ENCODE measurements around the gene LENG1. TPM values are rescaled to one million over a fixed set of nuclear protein-coding genes. Genes with fewer than 3 reads are reported as not detected.
"Not testable (repeated sequence)": the region's sequence is repeated elsewhere in the genome, so short reads cannot be mapped to it uniquely, and the experiment has no call there.

Gene LENG1
- total RNA-seq (1 to 10 TPM; 5.3 to 7.6 (median 7.0) TPM), polyA plus RNA-seq (11.0 TPM)
- long read RNA-seq, donor 1, transcript LENG1-201 (4 exons, 1,542 nt), result major isoform, 11 of 12 reads
- long read RNA-seq, donor 1, partial matches to known transcripts, result 1 of 12 reads
- long read RNA-seq, donor 1, other reads (novel, unspliced or antisense), result 0 of 12 reads
- long read RNA-seq, donor 2, partial matches to known transcripts, result 0 of 4 reads
- long read RNA-seq, donor 2, other reads (novel, unspliced or antisense), result 0 of 4 reads
- long read RNA-seq, donor 3, transcript LENG1-201 (4 exons, 1,542 nt), result major isoform, 5 of 6 reads
- long read RNA-seq, donor 3, partial matches to known transcripts, result 1 of 6 reads
- long read RNA-seq, donor 3, other reads (novel, unspliced or antisense), result 0 of 6 reads
- long read RNA-seq, donor 4, transcript LENG1-201 (4 exons, 1,542 nt), result major isoform, 8 of 8 reads
- long read RNA-seq, donor 4, partial matches to known transcripts, result 0 of 8 reads
- long read RNA-seq, donor 4, other reads (novel, unspliced or antisense), result 0 of 8 reads

DNA sequence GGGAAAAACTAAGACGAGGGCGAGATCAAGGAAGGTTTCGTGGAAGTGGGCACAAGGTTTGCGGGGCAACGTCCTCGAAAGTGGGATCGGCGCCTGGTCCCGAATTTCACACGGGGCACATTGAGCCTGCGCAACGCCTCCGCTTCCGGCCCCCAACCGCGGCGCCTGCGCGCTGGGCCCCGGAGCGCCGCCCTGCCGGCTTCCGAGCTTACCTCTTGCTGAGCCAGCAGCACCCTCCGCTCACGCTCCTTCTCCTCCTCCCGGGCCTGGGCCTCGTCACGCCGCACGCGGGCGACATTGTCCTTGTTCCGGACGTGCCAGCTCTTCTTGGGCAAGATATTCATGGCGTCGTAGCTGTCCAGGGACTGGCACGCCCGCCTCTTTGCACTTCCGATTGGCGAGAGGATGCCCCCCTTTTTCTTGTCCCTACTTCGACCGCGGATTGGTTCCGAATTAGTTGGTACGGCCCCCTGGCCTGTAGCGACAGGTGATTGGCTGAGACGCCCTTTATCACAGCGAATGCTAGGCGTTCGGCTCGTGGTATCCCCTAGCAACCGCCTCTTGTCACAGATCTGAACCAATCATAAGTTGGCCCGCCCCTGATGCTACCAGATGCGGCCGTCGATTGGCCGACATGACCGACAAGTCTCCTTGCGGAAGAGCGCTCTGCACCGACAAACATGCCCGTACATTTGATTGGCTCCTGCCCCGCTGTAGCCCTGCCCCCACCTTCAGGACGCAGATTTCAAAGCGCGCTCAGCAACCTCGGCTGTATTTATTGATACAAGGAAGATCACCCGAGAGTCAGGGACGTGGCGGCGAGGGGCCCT is at the start of gene LENG1:
Gene LENG1 (minus strand): TSS at position 370 of the 830 bp plus-strand sequence. CDS start 26 bp downstream, at position 344.
- intact Hi-C loops (cut with DNase I), result loop anchor here in 1 of 4 donors (10.0 kb wide), 1 partner anchor 75 kb away; no protein-coding TSS in a partner anchor
- no peaks in the 10 kb centered on the region for H3K9me3 ChIP-seq (ENCODE audit: control insufficient read depth, low read length)
- peak within 1 kb of the TSS; percentile 97 for H3K27ac ChIP-seq (ENCODE audit: low read length)
- H3K4me3 ChIP-seq (ENCODE audit: low read length), result peak within 1 kb of the TSS; percentile 56
- no peaks in the 10 kb centered on the region for H3K27me3 ChIP-seq (ENCODE audit: control insufficient read depth, insufficient read depth)
- peaks cover 8% of the 10 kb centered on the region for H3K4me1 ChIP-seq (ENCODE audit: control insufficient read depth, insufficient read depth, low read length)
- under 1% methylated on average over 72 of the region's 72 CpGs for WGBS
- ATAC-seq (peak; percentile 96), DNase-seq (peak; percentile 99 to 100 (median 100))

DNA sequence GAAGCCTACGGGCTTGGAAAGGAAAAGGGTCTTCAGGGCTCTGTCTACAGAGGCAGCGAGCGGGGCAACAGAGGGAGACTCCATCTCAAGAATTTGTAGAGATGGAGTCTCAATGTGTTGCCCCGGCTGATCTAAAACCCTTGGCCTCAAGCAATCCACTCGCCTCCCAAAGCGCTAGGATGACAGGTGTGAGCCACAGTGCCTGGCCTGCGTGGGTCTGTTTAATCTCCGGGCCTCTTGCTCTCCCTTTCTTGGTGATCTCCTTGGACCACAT is 49.2 kb upstream of the LENG1 start:
- peaks cover 16% of the 10 kb centered on the region for H3K4me1 ChIP-seq (ENCODE audit: control insufficient read depth, insufficient read depth, low read length)

GRCh38 chr19:54207983-54208783 is 48.7 kb upstream of the LENG1 start:
- Histone ChIP-seq H3K27me3 (ENCODE audit: control insufficient read depth, insufficient read depth) (no peaks in the 10 kb centered on the region), H3K9me3 (ENCODE audit: control insufficient read depth, low read length) (no peaks in the 10 kb centered on the region), H3K27ac (ENCODE audit: low read length) (peak overlapping the region; percentile 57), H3K4me3 (ENCODE audit: low read length) (no peak overlapping the region), H3K4me1 (ENCODE audit: control insufficient read depth, insufficient read depth, low read length) (peaks cover 20% of the 10 kb centered on the region)
- DNase-seq (peak; percentile 72 to 80 (median 74)), ATAC-seq (peak; percentile 65 to 75)
- intact Hi-C loops (cut with DNase I), result no loop called here
- WGBS, result 59% methylated on average over 18 of the region's 18 CpGs

More for the DNA sequence above, 49.2 kb upstream of the LENG1 start:
- peak overlapping the region; percentile 57 for H3K27ac ChIP-seq (ENCODE audit: low read length)
- H3K4me3 ChIP-seq (ENCODE audit: low read length), result no peak overlapping the region
- H3K27me3 ChIP-seq (ENCODE audit: control insufficient read depth, insufficient read depth), result no peaks in the 10 kb centered on the region
- ATAC-seq, result no peak
- intact Hi-C loops (cut with DNase I), result no loop called here
- DNase-seq, result no peak
- H3K9me3 ChIP-seq (ENCODE audit: control insufficient read depth, low read length), result no peaks in the 10 kb centered on the region
- 81% methylated on average over 8 of the region's 8 CpGs for WGBS

DNA sequence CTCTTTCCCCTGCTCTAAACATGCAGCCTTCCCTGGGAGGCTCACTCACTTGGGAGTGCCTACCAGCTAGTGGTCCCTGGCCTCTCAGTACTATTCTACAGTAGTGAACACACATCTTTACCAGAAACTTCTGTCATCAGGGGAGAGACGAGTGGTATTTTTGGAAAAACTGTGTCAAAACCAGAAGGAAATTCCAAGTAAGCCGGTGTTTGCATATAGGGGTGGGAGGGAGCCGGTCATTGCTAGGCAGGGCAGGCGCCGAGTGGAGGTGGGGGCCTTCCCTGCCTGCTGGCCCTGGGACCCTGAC is 48.1 kb upstream of the LENG1 start:
- ATAC-seq (no peak), DNase-seq (no peak)
- Histone ChIP-seq H3K27me3 (ENCODE audit: control insufficient read depth, insufficient read depth) (no peaks in the 10 kb centered on the region), H3K4me1 (ENCODE audit: control insufficient read depth, insufficient read depth, low read length) (peaks cover 25% of the 10 kb centered on the region), H3K4me3 (ENCODE audit: low read length) (no peak overlapping the region), H3K9me3 (ENCODE audit: control insufficient read depth, low read length) (no peaks in the 10 kb centered on the region), H3K27ac (ENCODE audit: low read length) (no peak overlapping the region)
- 62% methylated on average over 5 of the region's 5 CpGs for WGBS
- intact Hi-C loops (cut with DNase I), result no loop called here

GRCh38 chr19:54207193-54207592 is 47.7 kb upstream of the LENG1 start:
- H3K4me3 ChIP-seq (ENCODE audit: low read length); H3K9me3 ChIP-seq (ENCODE audit: control insufficient read depth, low read length); H3K27ac ChIP-seq (ENCODE audit: low read length); DNase-seq; ATAC-seq; H3K27me3 ChIP-seq (ENCODE audit: control insufficient read depth, insufficient read depth); intact Hi-C loops (cut with DNase I): not testable (repeated sequence)
- H3K4me1 ChIP-seq (ENCODE audit: control insufficient read depth, insufficient read depth, low read length), result peaks cover 27% of the 10 kb centered on the region
- WGBS, result 68% methylated on average over 23 of the region's 23 CpGs

GRCh38 chr19:54206831-54207177 is 47.3 kb upstream of the LENG1 start:
- Histone ChIP-seq H3K27ac (ENCODE audit: low read length) (no peak overlapping the region), H3K9me3 (ENCODE audit: control insufficient read depth, low read length) (no peaks in the 10 kb centered on the region), H3K4me1 (ENCODE audit: control insufficient read depth, insufficient read depth, low read length) (peaks cover 27% of the 10 kb centered on the region), H3K4me3 (ENCODE audit: low read length) (no peak overlapping the region), H3K27me3 (ENCODE audit: control insufficient read depth, insufficient read depth) (no peaks in the 10 kb centered on the region)
- ATAC-seq, result no peak
- no peak for DNase-seq
- intact Hi-C loops (cut with DNase I), result no loop called here
- WGBS, result 79% methylated on average over 13 of the region's 13 CpGs

- intact Hi-C loops (cut with DNase I), result no loop called here
- DNase-seq, result no peak
- 89% methylated on average over 27 of the region's 27 CpGs for WGBS
- Histone ChIP-seq H3K27ac (ENCODE audit: low read length) (no peak overlapping the region), H3K9me3 (ENCODE audit: control insufficient read depth, low read length) (no peaks in the 10 kb centered on the region), H3K27me3 (ENCODE audit: control insufficient read depth, insufficient read depth) (no peaks in the 10 kb centered on the region), H3K4me1 (ENCODE audit: control insufficient read depth, insufficient read depth, low read length) (peaks cover 30% of the 10 kb centered on the region), H3K4me3 (ENCODE audit: low read length) (no peak overlapping the region)
- ATAC-seq, result no peak
These were observed 46.7 kb upstream of the LENG1 start for GRCh38 chr19:54206030-54206830.

DNA sequence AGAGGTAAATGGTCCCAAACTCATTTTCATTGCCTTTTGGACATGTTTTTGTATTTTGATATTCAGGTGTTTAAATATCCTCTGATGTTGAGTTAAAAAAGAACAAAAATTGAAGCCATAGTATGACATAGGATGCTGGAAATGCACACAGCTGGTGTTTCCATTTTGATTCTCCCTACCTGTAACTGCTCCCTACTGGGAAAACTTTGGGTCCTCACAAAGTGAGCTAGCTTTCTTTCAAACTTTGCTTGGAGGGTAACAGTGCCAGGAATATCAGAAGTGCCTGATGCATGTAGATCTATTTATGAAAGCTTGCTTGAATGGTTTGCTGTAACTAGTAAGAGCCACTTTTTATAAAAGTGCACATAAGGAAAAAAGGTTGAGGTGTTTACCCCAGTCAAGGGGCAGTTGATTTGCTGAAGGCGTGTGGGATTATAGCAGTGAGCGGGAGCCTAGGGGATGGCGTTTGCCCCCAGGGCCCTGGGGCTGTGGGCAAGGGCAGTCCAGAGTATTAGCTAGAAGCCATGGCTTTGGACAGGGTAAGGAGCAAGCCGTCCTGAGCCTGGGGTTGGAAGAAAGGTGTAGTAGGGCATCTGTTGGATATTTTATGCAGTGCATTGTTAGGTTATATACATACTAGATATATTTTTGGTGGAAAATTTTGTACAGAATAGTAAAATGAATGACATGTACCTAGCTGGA is 45.4 kb upstream of the LENG1 start:
- H3K4me3 ChIP-seq (ENCODE audit: low read length), result no peak overlapping the region
- ATAC-seq (no peak), DNase-seq (no peak)
- no peaks in the 10 kb centered on the region for H3K27me3 ChIP-seq (ENCODE audit: control insufficient read depth, insufficient read depth)
- intact Hi-C loops (cut with DNase I), result no loop called here
- 71% methylated on average over 4 of the region's 4 CpGs for WGBS
- no peaks in the 10 kb centered on the region for H3K9me3 ChIP-seq (ENCODE audit: control insufficient read depth, low read length)
- peaks cover 26% of the 10 kb centered on the region for H3K4me1 ChIP-seq (ENCODE audit: control insufficient read depth, insufficient read depth, low read length)
- H3K27ac ChIP-seq (ENCODE audit: low read length), result no peak overlapping the region

GRCh38 chr19:54203151-54203611 is 43.7 kb upstream of the LENG1 start:
- intact Hi-C loops (cut with DNase I), result no loop called here
- no peak for DNase-seq
- H3K4me1 ChIP-seq (ENCODE audit: control insufficient read depth, insufficient read depth, low read length), result peaks cover 14% of the 10 kb centered on the region
- H3K9me3 ChIP-seq (ENCODE audit: control insufficient read depth, low read length), result no peaks in the 10 kb centered on the region
- no peak for ATAC-seq
- no peak overlapping the region for H3K4me3 ChIP-seq (ENCODE audit: low read length)
- WGBS, result 51% methylated on average over 9 of the region's 9 CpGs
- no peak overlapping the region for H3K27ac ChIP-seq (ENCODE audit: low read length)
- no peaks in the 10 kb centered on the region for H3K27me3 ChIP-seq (ENCODE audit: control insufficient read depth, insufficient read depth)

- peak overlapping the region; percentile 84 for H3K4me3 ChIP-seq (ENCODE audit: low read length)
- DNase-seq (no peak), ATAC-seq (no peak)
- intact Hi-C loops (cut with DNase I), result no loop called here
- H3K27me3 ChIP-seq (ENCODE audit: control insufficient read depth, insufficient read depth), result no peaks in the 10 kb centered on the region
- no peak overlapping the region for H3K27ac ChIP-seq (ENCODE audit: low read length)
- WGBS, result 69% methylated on average over 13 of the region's 13 CpGs
- no peaks in the 10 kb centered on the region for H3K9me3 ChIP-seq (ENCODE audit: control insufficient read depth, low read length)
- peaks cover 14% of the 10 kb centered on the region for H3K4me1 ChIP-seq (ENCODE audit: control insufficient read depth, insufficient read depth, low read length)
These were observed 42.5 kb upstream of the LENG1 start for GRCh38 chr19:54201980-54202379.

Data from right cardiac atrium (tissue), 5 donors.